ENCODE measurements around the gene PRR5.
A peak's percentile ranks its signal among the peaks of the same experiment; 100 is the strongest.
"Not testable (repeated sequence)": the region's sequence is repeated elsewhere in the genome, so short reads cannot be mapped to it uniquely, and the experiment has no call there.

PRR5 gene

DNA sequence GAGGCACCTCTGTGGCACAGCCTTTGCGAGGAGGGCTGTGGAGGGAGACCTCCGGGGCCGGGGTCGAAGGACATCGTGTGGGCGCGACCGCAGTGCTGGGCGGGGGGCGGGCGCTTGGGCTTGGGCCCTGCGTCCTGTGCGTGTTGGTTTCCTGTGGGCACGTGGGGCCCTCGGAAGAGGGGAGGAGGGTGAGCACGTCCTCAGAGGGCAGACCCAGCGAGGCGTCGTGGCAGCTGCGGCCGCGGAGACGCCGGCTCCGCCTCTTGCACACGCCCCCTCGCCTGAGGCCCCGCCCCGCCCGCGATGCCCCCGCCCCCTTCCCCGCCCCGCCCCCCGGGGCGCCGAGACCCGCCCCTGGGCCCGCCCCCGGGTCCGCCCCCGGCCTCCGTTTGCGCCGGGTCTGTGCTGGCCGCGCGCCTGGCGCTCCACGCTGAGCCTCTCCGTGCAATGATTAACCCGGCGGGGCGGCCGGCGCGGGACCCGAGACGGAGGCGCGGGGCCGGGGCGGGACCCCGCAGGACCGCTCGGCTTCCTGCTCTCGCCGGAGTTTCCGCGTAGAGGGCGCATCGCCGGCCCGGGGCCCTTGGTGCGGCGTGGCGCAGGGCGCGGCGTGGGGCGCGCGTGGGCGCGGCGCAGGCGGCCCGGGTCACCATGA is at the start of gene PRR5:
Gene PRR5 (plus strand): TSS at position 381 of the 655 bp plus-strand sequence. CDS start 271 bp downstream, at position 652.
- DNase-seq (ENCODE audit: low read depth in 2 of 2): peak; percentile 58 to 75

DNA sequence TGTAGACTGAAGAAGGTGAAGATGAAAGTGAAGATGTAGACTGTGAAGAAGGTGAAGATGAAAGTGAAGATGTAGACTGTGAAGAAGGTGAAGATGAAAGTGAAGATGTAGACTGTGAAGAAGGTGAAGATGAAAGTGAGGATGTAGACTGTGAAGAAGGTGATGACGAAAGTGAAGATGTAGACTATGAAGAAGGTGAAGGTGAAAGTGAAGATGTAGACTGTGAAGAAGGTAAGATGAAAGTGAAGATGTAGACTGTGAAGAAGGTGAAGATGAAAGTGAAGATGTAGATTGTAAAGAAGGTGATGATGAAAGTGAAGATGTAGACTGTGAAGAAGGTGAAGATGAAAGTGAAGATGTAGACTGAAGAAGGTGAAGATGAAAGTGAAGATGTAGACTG is 49.1 kb upstream of the PRR5 start:
- DNase-seq (ENCODE audit: low read depth in 2 of 2): not testable (repeated sequence)

- DNase-seq (ENCODE audit: low read depth in 2 of 2): no peak
These were observed 43.6 kb upstream of the PRR5 start for GRCh38 chr22:44658311-44658953.

GRCh38 chr22:44659140-44659539 is 42.9 kb upstream of the PRR5 start:
- DNase-seq (ENCODE audit: low read depth in 2 of 2): no peak

DNA sequence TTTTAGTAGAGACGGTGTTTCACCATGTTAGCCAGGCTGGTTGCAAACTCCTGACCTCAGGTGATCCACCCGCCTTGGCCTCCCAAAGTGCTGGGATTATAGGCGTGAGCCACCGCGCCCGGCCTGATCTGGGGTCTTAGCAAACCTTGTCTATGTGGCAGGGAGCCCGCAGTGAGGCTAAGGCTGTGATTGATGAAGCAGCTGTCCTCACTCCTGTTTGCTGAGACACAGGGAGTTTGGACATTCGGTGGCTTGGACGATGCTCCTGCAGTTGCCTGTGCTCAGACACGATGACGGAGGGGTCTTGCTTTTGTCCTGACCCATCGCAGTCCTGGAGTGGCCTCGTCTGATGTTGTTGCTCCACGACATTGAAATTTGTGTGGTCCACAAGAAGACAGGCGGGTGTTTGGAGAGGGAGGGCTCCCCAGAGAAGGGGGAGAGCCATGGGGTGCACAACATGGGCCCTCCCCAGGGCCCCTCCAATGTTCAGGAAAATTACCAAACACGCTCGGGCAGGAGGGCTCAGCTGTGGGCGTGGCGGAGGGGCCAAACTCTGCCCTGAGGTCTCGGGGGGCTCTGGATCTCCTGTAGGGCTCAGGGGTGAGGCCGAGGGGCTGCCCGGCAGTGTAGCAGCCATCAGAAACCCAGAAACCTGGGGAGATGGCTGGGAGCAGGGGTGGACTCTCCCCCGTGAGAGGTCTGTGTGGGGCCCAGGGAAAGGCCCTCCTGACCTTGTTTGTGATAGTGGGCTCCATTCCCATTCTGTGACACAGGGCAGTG is 41.8 kb upstream of the PRR5 start:
- no peak for DNase-seq (ENCODE audit: low read depth in 2 of 2)

- no peak for DNase-seq (ENCODE audit: low read depth in 2 of 2)
These were observed 40.9 kb upstream of the PRR5 start for GRCh38 chr22:44661070-44661469.

- DNase-seq (ENCODE audit: low read depth in 2 of 2): no peak
These were observed 40.1 kb upstream of the PRR5 start for GRCh38 chr22:44661659-44662569.

DNA sequence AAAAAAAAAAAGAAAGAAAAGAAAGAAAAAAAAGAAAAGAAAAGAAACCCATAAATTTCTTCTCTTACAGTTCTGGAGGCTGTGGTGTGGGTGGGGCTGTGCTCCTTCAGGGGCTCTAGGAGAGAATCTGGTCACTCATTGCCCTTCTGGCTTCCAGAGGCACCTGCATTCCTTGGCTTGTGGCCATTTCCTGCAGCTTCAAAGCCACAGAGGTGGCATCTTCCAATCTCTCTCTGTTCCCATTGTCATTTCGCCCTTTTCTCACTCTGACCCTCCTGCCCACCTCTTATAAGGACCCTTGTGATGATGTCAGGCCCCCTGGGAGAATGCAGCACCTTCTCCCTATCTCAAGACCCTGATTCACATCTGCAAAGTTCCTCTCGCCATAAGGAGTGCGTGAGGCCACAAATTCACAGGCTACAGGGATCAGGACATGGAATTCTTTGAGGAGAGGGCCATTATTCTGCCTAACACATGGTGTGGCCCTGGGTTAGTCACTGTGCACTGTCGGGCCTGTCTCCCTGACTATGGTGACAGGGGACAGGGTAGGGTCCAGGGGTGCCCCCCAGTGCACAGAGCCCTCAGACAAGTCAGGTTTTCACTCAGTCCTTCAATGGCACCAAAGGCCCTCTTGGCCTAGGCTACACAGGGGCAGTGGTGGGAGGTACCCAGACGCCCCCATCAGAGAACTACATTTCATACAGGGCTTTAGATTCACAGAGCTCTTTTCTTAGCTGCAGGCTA is 38.6 kb upstream of the PRR5 start:
- DNase-seq (ENCODE audit: low read depth in 2 of 2): no peak

GRCh38 chr22:44664149-44664548 is 37.9 kb upstream of the PRR5 start:
- peak; percentile 42 to 48 for DNase-seq (ENCODE audit: low read depth in 2 of 2)

- no peak for DNase-seq (ENCODE audit: low read depth in 2 of 2)
These were observed 36.9 kb upstream of the PRR5 start for GRCh38 chr22:44665115-44665514.

DNA sequence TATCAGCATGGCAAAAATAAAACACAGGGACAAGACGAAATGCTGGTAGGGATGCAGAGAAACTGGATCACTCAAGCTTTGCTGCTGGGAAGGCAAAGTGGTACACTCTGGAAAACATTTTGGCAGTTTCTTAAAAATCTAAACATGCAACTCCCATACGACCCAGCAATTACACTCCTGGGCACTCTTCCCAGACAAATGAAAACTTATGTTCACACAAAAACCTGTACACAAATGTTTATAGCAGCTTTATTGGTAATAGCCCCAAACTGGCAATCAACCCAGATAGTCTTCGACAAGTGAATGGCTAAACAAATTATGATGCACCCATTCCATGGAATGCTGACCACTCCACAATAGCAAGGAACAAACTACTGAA is 35.8 kb upstream of the PRR5 start:
- DNase-seq (ENCODE audit: low read depth in 2 of 2): no peak

DNA sequence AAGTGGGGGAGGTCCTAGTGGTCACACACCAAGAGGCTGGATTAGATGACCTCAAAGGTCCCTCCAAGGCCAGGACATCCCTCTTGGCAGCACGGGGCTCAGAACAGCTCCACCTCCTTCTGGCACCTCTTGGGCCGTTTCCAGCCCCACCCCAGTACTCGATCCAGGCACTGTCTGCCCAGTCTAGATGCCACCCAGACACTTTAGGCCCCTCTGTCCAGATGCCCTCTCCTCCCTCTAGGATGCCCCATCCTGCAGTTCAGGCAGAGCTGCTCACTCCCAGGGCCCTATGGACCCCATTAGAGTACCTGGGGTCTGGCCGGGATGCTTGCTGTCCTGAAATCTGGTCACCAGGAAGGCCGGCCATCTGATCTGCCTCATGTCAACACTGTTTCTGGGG is 34.7 kb upstream of the PRR5 start:
- no peak for DNase-seq (ENCODE audit: low read depth in 2 of 2)

- DNase-seq (ENCODE audit: low read depth in 2 of 2): peak; percentile 38 to 47
These were observed 34.2 kb upstream of the PRR5 start for GRCh38 chr22:44667829-44668189.

DNA sequence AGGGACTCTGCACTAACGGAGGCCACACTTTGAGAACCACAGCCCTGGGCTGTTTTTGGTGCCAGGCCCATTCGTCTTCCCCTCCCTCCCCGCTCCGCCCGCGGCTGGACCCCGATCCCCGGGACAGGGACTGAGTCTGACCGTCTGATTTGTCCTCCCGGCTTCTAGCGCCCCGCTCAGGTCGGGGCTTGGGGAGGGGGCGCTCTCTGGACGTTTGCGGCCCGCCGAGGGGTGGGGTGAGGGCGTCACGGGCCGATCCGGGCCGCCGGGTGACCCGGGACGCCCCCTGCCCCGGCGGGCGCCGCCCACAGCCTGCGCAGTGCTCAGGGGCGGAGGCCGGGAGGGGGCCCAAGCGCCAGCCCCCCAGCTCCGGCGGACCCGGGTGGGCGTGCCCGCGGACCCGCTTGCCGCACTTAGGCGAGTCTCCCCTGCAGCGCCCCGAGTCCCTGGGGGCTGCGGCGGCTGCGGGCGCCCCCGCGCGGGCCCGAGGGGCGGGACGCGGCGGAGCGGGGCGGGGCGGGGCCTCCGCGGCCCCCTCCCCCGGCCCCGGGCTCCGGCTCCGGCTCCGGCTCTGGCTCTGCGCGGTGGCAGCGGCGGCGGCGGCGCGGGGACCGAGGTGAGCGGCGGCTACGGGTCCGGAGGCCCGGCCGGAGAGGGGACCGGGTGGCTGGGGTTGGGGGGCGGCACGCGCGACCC is 33.7 kb upstream of the PRR5 start:
- DNase-seq (ENCODE audit: low read depth in 2 of 2): no peak

DNA sequence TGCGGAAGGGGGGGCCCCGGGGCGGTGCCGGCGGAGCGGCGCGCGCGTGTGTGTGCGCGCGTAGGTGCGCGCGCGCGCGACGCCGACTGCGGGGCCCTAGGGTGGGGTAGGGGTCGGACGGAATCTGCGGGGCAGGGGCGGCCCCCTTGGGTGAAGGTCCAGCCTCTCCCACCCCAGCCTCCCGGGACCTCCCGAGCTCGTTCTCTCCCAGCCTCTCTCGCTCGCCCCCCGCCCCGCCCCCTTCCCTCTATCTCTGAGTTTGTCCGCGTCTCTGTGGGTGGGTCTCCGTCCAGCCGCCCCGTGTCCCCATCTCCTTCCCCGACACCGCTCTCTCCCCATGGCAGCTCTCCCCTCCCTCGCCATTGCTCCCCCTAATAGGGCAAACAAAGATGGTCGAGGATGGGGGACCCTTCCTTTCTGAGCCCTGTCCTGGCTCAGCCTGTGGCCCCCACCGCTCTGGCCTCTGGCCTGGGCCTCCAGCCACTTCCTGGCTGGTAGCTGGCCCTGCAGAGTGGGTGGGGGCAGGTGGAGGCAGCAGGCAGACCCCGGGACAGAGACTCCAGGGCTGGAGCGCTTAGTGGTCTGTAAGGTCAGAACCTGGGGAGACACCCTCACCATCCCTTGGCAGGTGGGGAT is 33.0 kb upstream of the PRR5 start:
- DNase-seq (ENCODE audit: low read depth in 2 of 2): no peak

- no peak for DNase-seq (ENCODE audit: low read depth in 2 of 2)
These were observed 32.4 kb upstream of the PRR5 start for GRCh38 chr22:44669561-44669976.

- DNase-seq (ENCODE audit: low read depth in 2 of 2): no peak
These were observed 31.6 kb upstream of the PRR5 start for GRCh38 chr22:44670220-44670988.

DNA sequence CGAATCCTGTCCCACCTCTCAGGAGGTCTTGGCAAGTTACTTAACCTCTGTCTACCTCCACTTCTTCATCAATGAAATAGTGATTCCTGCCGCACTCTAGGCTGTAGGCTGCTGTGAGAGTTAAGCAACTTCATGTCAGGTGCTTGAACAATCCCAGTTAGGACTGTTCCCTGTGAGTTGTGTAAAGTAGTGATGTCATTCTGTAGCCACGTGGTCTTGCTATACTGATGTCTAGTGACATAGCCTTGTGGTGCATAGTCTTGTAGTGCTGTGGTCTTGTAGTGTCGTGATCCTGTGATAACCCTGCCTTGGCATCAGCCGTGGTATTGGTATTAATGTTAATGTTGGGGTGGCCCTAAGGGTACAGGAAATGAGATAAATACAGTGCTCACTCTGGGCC is 30.3 kb upstream of the PRR5 start:
- DNase-seq (ENCODE audit: low read depth in 2 of 2): no peak

DNA sequence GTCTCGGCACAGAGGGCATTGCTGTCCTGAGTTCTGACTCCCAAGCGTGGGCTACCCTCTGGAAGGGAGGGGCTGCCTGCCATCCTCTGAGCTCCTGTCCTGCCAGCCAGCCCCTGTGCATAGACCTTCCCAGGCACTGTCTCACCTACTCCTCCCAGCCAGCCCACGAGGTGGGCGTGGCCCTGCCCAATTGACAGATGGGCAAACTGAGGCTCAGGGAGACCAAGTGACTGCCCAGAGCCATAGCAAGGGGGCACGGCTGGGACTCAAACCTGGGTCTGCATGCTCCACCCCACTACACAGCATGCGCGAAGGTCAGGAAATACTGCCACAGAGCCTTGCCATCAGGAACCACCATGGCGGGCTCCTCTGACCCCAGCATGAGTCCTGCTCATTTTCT is 29.4 kb upstream of the PRR5 start:
- no peak for DNase-seq (ENCODE audit: low read depth in 2 of 2)
